ENCODE data around the gene SAC3D1. TPM values are rescaled to one million over a fixed set of nuclear protein-coding genes. Genes with fewer than 3 reads are reported as not detected.

The SAC3D1 gene
- total and polyA plus RNA-seq, 2 donors from 2014 or later: 6.8 to 13.4 TPM

GRCh38 chr11:65042891-65043290, 1.9 kb downstream of the SAC3D1 start:
- no peak overlapping the region for H3K9ac ChIP-seq (ENCODE audit: low read length in 3 of 3)
- FAIRE-seq (no peak), DNase-seq (no peak)
- no peaks in the 10 kb centered on the region for H3K9me3 ChIP-seq (ENCODE audit: control insufficient read depth in 2 of 3, insufficient read depth in 1 of 3, low read length in 3 of 3)
- H3K27ac ChIP-seq (ENCODE audit: low read depth in 2 of 2, low read length in 2 of 2): no peak overlapping the region
- peaks cover 0 to 7% (median 0%) of the 10 kb centered on the region in 3 donors for H3K4me1 ChIP-seq (ENCODE audit: control insufficient read depth in 2 of 3, insufficient read depth in 2 of 3, low read depth in 1 of 3, low read length in 3 of 3)
- no peak overlapping the region for H3K4me3 ChIP-seq (ENCODE audit: low read length in 3 of 3)
- intact Hi-C loops (cut with DNase I): no loop called here
- TF ChIP-seq CTCF (IDR thresholded peaks at IDR 0.05; ENCODE audit: borderline replicate concordance, extremely low read depth, insufficient read depth): no peak
- no peaks in the 10 kb centered on the region for H3K27me3 ChIP-seq (ENCODE audit: control insufficient read depth, insufficient read depth, low read length)
- peaks cover 0 to 5% (median 0%) of the 10 kb centered on the region in 3 donors for H3K36me3 ChIP-seq (ENCODE audit: control insufficient read depth in 2 of 3, insufficient read depth in 3 of 3, low read length in 3 of 3)

DNA sequence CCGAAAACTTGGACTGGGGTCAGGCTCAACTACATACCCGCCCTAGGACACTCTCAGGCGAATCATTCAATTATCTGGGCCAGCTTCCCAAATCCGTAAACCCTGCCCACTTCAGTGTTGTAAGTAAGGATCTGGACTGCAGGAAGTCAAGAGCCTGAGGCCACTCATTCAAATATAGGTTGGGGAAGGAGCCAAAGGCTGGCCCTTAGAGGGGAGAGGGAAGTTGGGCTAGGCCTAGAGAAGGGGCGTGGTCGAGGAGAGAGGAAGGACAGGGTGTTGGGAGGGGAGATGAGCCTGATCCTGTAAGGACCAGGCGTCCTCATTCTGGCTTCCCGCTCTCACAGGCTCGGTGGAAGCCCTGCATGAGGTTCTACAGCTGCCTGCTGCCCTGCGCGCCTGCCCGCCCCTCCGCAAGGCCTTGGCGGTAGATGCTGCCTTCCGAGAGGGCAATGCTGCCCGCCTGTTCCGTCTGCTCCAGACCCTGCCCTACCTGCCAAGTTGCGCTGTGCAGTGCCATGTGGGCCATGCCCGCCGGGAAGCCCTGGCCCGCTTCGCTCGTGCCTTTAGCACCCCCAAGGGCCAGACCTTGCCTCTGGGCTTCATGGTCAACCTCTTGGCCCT, 3.0 kb downstream of the SAC3D1 start:
- intact Hi-C loops (cut with DNase I): no loop called here
- H3K4me1 ChIP-seq (ENCODE audit: control insufficient read depth in 2 of 3, insufficient read depth in 2 of 3, low read depth in 1 of 3, low read length in 3 of 3): peaks cover 0 to 7% (median 0%) of the 10 kb centered on the region in 3 donors
- no peak for TF ChIP-seq CTCF (IDR thresholded peaks at IDR 0.05; ENCODE audit: borderline replicate concordance, extremely low read depth, insufficient read depth)
- H3K9ac ChIP-seq (ENCODE audit: low read length in 3 of 3): no peak overlapping the region
- no peak overlapping the region for H3K4me3 ChIP-seq (ENCODE audit: low read length in 3 of 3)
- DNase-seq (no peak), FAIRE-seq (no peak)
- H3K27me3 ChIP-seq (ENCODE audit: control insufficient read depth, insufficient read depth, low read length): no peaks in the 10 kb centered on the region
- no peaks in the 10 kb centered on the region for H3K9me3 ChIP-seq (ENCODE audit: control insufficient read depth in 2 of 3, insufficient read depth in 1 of 3, low read length in 3 of 3)
- no peak overlapping the region for H3K27ac ChIP-seq (ENCODE audit: low read depth in 2 of 2, low read length in 2 of 2)
- H3K36me3 ChIP-seq (ENCODE audit: control insufficient read depth in 2 of 3, insufficient read depth in 3 of 3, low read length in 3 of 3): no peaks in the 10 kb centered on the region

DNA sequence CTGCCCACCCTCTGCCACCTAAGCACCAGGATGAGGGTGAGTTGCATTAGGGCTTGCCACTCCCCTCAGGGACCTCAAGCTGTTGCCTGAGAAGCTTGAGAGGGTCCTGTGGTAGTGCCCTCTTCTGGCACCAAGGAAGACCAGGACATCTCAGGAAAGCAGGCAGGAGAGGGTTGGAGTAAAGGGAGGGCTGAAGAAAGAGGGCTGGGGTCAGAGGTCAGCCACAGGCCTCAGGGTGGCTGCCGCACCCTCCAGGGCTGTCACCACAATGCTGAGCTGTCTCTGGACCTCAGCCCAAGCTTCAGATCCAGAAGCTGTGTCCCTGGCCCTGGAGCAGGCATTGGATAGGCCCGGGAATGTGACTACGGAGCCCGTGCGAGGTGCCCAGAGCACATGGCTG, 4.1 kb downstream of the SAC3D1 start:
- FAIRE-seq: no peak
- peaks cover 0 to 7% (median 0%) of the 10 kb centered on the region in 3 donors for H3K4me1 ChIP-seq (ENCODE audit: control insufficient read depth in 2 of 3, insufficient read depth in 2 of 3, low read depth in 1 of 3, low read length in 3 of 3)

More for the DNA sequence above, 4.1 kb downstream of the SAC3D1 start:
- Histone ChIP-seq H3K27ac (ENCODE audit: low read depth in 2 of 2, low read length in 2 of 2) (no peak overlapping the region), H3K36me3 (ENCODE audit: control insufficient read depth in 2 of 3, insufficient read depth in 3 of 3, low read length in 3 of 3) (no peaks in the 10 kb centered on the region), H3K9ac (ENCODE audit: low read length in 3 of 3) (no peak overlapping the region), H3K9me3 (ENCODE audit: control insufficient read depth in 2 of 3, insufficient read depth in 1 of 3, low read length in 3 of 3) (no peaks in the 10 kb centered on the region), H3K27me3 (ENCODE audit: control insufficient read depth, insufficient read depth, low read length) (no peaks in the 10 kb centered on the region), H3K4me3 (ENCODE audit: low read length in 3 of 3) (no peak overlapping the region)
- intact Hi-C loops (cut with DNase I): no loop called here
- no peak for DNase-seq
- no peak for TF ChIP-seq CTCF (IDR thresholded peaks at IDR 0.05; ENCODE audit: borderline replicate concordance, extremely low read depth, insufficient read depth)
